ENCODE data around the gene LRRC2. TPM values are rescaled to one million over a fixed set of nuclear protein-coding genes. Genes with fewer than 3 reads are reported as not detected.
A peak's percentile ranks its signal among the peaks of the same experiment; 100 is the strongest.

LRRC2 gene
- total and polyA plus RNA-seq, 12 donors: 0.09 to 4.7 (median 1.2) TPM; not detected in 1

DNA sequence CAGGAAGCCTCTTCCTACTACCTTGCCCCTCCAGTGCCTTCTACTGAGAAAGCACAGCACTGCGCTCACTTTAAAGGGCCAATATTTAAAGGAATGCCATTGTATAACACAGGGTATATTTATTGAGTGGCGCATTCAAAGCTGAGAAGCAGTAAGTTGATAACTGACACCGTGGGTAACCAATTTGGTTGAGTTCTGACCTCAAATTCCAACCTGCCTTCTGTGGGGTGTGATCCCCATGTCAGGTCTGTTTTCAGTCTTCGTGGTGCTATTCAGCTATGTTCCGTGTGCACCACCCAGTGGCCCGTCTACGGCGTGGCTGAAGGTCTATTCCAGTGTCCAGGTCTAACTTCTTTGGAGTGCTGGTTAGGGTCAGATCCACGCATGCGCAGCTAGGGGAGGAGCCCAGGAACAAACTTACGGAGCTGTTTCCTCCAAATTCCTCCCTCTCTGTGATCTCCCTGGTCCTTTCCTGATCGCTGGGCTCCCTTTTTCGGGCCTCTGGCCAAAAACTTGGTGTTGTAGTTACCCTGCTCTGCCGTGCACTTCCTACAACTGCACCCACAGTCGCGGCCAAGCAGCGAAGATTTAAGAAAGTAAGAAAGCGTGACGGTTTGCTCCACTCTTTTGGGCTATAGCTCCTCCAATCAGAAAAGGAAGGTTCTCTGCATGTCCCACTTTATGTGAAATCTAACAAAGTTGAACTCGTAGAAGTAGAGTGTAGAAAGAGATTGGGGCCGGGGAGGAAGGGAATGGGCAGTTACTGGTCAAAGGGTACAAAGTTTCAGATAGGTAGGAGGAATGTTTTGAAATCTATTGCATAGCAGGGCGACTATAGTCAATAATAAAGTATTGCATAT lies 7.7 kb downstream of the LRRC2 start:
- H3K27ac ChIP-seq: no peak overlapping the region
- intact Hi-C loops (cut with DNase I): no loop called here
- DNase-seq: peak; percentile 57 to 92 (median 75)

GRCh38 chr3:46557814-46558183 lies 8.3 kb downstream of the LRRC2 start:
- DNase-seq: no peak
- no peaks in the 10 kb centered on the region for H3K27me3 ChIP-seq
- no peaks in the 10 kb centered on the region for H3K4me1 ChIP-seq (replicated peaks in 1 of 2)
- H3K4me3 ChIP-seq: no peak overlapping the region
- H3K9me3 ChIP-seq (replicated peaks in 1 of 3): no peaks in the 10 kb centered on the region
- WGBS, 4 donors: 65 to 90% (median 71%) methylated on average over 2 to 6 of the region's 6 CpGs
- TF ChIP-seq POLR2A (IDR thresholded peaks at IDR 0.05): no peak
- TF ChIP-seq, protein P1, sequence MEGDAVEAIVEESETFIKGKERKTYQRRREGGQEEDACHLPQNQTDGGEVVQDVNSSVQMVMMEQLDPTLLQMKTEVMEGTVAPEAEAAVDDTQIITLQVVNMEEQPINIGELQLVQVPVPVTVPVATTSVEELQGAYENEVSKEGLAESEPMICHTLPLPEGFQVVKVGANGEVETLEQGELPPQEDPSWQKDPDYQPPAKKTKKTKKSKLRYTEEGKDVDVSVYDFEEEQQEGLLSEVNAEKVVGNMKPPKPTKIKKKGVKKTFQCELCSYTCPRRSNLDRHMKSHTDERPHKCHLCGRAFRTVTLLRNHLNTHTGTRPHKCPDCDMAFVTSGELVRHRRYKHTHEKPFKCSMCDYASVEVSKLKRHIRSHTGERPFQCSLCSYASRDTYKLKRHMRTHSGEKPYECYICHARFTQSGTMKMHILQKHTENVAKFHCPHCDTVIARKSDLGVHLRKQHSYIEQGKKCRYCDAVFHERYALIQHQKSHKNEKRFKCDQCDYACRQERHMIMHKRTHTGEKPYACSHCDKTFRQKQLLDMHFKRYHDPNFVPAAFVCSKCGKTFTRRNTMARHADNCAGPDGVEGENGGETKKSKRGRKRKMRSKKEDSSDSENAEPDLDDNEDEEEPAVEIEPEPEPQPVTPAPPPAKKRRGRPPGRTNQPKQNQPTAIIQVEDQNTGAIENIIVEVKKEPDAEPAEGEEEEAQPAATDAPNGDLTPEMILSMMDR (IDR thresholded peaks at IDR 0.05): no peak
- no peaks in the 10 kb centered on the region for H3K36me3 ChIP-seq (replicated peaks in 1 of 2)
- intact Hi-C loops (cut with DNase I): no loop called here
- H3K27ac ChIP-seq: no peak overlapping the region

More for the DNA sequence above, 7.7 kb downstream of the LRRC2 start:
- H3K27me3 ChIP-seq: no peaks in the 10 kb centered on the region
- TF ChIP-seq POLR2A (IDR thresholded peaks at IDR 0.05): no peak
- TF ChIP-seq, protein P1 (IDR thresholded peaks at IDR 0.05): peak in 5 of 6 experiments; percentile 39 to 56 (median 41)
- no peaks in the 10 kb centered on the region for H3K9me3 ChIP-seq (replicated peaks in 1 of 3)
- 22 to 81% (median 40%) methylated on average over 22 of the region's 22 CpGs for WGBS, 4 donors
- peak overlapping the region in 1 of 4 donors; percentile 29 for H3K4me3 ChIP-seq
- H3K36me3 ChIP-seq (replicated peaks in 1 of 2): no peaks in the 10 kb centered on the region
- no peaks in the 10 kb centered on the region for H3K4me1 ChIP-seq (replicated peaks in 1 of 2)

DNA sequence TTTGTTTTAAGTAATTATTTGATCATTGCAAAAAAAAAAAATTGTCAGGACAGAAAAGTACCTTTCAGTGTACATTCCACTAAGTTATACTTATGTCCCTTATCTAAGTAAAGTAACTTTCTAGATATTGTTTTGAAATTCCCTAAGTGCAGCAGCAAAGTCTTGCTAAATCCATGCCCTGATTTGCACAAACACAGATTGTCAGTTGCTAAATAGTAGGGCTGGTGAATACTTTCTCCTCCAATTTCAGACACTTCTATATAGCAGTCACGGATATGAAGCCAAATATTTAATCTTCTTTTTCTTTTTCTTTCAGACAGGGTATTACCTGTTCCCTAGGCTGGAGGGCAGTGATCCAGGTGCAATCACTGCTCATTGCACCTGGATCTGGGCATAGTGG lies 12.9 kb downstream of the LRRC2 start:
- no peak for DNase-seq
- H3K4me3 ChIP-seq: no peak overlapping the region
- TF ChIP-seq POLR2A (IDR thresholded peaks at IDR 0.05): no peak
- TF ChIP-seq, protein P1 (IDR thresholded peaks at IDR 0.05): no peak
- H3K27me3 ChIP-seq: no peaks in the 10 kb centered on the region
- no peak overlapping the region for H3K27ac ChIP-seq
- H3K4me1 ChIP-seq (replicated peaks in 1 of 2): no peaks in the 10 kb centered on the region
- H3K9me3 ChIP-seq (replicated peaks in 1 of 3): no peaks in the 10 kb centered on the region
- WGBS, 4 donors: 0 to 3% (median 0%) methylated on average over 1 of the region's 1 CpG
- intact Hi-C loops (cut with DNase I): no loop called here
- no peaks in the 10 kb centered on the region for H3K36me3 ChIP-seq (replicated peaks in 1 of 2)

DNA sequence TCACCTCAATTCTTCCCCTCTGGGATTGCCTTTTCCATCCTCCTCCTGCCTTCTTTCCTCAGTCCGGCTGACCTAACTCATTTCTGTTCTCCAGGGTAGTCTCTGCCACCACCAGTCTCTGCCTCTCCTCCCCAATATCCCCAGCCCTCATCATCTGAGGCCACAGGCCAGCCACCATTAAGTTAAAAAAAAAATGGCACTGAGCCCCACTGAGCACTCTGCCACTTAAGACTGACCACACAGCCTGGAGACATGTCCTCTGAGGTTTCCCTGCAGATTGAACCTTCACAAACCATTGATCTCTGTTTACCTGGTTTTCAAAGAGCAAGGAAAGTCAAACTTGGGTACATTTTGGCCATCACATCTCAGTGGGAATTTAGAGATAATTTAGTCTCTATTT lies 13.6 kb downstream of the LRRC2 start:
- Histone ChIP-seq H3K9me3 (replicated peaks in 1 of 3) (no peaks in the 10 kb centered on the region), H3K27me3 (no peaks in the 10 kb centered on the region), H3K36me3 (replicated peaks in 1 of 2) (no peaks in the 10 kb centered on the region), H3K27ac (no peak overlapping the region), H3K4me3 (no peak overlapping the region), H3K4me1 (replicated peaks in 1 of 2) (no peaks in the 10 kb centered on the region)
- DNase-seq: no peak
- 75 to 82% (median 76%) methylated on average over 1 of the region's 1 CpG for WGBS, 4 donors
- intact Hi-C loops (cut with DNase I): no loop called here
- TF ChIP-seq POLR2A (IDR thresholded peaks at IDR 0.05): no peak
- TF ChIP-seq, protein P1 (IDR thresholded peaks at IDR 0.05): no peak

Data from adrenal gland (tissue), 12 donors.